GM19240 (cell line): ENCODE data around the gene RND1.
"Not testable (repeated sequence)": the region's sequence is repeated elsewhere in the genome, so short reads cannot be mapped to it uniquely, and the experiment has no call there.

ENCODE experiments used
- DNase-seq: peaks from one replicate; pipeline ENCODE4 v3.0.0; 2011; ENCODE audit warnings: low spot score; ENCODE audit not compliant: insufficient read length

Gene RND1

DNA sequence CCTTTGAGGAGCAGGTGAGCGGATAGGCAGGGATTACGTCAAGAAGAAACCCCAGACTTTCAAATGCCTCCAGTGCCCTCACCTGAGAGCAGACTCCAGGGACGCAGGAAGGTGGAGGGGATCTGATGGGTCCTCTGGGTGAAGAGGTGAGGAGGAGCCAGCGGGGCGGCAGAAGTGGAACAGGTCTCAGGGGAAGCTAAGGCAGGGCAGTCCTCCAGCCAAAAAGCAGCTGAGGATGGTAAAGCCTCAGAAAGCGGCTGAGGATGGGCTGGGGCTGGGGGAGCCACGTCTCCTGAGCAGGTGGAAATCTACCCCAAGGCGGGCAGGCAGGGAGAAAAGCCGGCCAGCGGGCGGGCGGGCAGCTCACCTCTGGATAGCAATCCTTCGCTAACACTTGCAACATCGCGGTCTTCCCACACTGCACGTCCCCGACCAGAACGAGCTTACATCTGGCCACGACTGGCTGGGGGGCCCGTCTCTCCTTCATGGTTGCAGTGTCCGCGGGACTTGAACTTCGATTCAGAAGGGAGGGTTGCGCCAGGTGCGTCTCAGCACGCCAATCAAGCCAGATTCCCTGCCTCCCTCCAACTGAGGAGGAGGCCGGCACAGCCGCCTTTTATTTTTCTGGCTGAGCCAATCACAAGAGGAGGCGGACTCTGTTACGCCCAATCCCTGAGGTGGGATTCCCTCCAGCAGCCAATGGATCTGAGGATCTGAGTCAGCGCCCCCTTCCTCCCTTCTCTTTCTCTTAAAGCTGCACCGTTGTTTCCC, at the start of gene RND1:
TSS of gene RND1 (minus strand) at position 590 of the 771 bp plus-strand sequence. CDS start at position 487, 103 bp downstream.
- peak; percentile 88 for DNase-seq

DNA sequence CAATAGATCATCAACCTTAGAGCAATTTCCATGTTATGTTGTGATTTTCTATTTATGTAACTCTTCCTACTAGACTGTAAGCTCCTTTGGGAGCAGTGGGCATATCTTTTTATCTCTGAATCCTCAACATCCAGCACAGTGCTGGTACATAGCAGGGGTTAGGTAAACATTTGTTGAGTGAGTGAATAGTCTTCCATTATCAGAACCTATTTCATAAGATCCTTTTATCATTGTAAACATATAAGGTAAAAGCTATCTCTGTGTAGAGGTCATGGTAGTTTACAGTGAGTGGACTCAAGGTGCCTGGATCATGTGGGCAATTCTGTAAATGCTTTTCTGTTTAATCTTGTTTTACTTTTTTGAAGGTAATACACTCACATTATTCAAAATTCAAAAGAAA, 44.5 kb upstream of the RND1 start:
- DNase-seq, result no peak

DNA sequence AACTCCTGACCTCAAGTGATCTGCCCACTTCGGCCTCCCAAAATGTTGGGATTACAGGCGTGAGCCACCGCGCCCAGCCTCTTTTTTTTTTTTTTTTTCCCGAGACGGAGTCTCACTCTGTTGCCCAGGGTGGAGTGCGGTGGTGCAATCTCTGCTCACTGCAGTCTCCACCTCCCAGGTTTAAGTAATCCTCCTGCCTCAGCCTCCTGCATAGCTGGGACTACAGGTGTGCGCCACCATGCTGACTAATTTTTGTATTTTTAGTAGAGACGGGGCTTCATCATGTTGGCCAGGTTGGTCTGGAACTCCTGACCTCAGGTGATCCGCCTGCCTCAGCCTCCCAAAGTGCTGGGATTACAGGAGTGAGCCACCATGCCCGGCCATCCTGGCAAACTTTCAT, 44.0 kb upstream of the RND1 start:
- not testable (repeated sequence) for DNase-seq

DNA sequence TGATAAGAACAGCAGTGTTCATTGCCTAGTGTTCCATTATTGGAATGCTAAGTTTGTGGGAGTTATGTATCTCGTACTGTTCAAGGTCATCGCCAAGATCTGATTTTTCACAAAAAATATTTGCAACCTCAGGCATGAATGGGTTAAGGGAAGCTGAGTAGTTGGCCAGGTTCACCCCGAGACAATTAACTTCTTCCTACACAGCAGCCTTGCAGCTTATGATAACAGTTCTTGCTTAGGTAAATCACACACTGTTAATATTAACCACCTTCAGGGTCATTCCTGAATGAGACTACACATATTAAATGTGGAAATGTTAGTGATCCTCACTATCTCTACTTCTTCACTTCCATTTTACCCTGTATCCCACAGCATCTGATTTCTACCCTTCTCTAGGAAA, 41.6 kb upstream of the RND1 start:
- no peak for DNase-seq

DNA sequence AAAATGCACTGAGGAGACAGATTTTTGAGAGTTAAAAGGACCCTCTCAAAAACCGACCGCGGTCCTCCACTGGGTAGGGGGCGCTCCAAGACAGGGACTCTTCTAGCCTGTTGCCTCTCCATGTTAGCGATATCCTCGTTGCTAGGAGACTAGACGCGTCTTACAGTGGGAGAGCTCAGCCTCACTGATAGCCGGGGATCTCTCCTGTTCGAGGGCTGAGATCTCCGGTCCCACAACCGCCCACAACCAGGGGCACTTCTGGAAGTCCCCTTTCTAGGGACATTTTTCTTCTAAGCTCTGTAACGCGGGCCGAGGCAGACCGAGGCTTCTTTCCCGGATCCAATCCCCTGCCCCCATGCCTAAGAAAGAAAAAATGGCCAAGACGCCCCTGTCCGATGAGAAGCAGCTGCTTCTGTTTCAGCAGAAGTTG, 38.3 kb upstream of the RND1 start:
- DNase-seq, result peak; percentile 56

DNA sequence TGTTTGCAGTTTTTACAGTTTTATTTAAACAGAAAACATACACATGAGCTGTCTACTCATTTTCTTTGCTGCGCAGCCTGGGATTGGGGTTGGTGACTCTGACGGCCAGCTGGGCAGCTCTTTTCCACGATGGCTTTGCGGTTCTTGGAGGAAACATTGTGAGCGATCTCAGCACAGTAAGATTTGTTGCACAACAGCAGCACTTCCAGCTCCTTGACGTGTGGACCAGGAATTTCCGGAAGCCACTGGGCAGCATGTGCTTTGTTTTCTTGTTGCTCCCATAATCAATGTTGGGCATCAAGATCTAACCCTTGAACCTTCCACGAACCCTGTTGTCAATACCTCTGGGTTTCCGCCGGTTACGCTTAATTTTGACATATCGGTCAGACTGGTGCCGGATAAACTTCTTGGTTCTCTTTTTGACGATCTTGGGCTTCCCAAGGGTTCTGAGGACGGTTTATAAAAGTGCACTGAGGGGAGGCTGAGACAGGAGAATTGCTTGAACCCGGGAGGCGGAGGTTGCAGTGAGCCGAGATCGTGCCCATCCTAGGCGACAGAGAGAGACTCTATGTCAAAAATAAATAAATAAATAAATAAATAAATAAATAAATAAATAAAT, 37.8 kb upstream of the RND1 start:
- DNase-seq, result no peak

DNA sequence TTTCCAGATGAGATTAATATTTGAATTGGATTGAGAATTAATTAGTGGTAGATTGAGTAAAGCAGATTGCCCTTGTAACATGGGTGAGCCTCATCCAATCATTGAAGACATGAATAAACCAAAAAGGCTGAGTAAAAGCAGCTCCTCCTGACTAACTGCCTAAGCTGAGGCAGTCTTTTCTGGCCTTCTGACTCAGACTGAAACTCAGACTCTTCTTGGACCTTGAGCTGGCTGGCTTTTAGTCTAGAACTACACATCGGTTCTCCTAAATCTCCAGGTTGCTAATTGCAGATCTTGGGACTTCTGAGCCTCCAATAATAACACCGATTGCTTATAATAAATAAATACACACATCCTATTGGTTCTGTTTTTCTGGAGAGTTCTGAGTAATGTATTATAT, 35.6 kb upstream of the RND1 start:
- DNase-seq, result peak; percentile 36

DNA sequence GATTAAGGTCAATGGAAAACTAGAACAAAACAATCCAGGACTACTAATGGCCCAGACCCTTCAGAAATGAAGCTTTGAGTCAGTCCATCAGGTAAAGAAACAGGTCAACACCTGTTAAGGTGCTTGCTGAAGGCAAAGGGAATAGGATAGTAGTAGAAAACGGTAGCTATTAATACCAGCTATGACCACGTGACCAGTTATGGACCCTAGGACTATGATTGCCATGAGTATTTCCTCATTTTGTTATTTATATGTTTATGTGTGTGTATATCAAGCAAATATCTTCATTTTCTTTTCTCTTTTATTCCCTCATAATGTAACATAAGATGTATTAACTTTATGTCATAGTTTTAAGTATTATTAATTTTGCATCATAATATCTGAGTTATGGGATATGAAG, 34.0 kb upstream of the RND1 start:
- no peak for DNase-seq

DNA sequence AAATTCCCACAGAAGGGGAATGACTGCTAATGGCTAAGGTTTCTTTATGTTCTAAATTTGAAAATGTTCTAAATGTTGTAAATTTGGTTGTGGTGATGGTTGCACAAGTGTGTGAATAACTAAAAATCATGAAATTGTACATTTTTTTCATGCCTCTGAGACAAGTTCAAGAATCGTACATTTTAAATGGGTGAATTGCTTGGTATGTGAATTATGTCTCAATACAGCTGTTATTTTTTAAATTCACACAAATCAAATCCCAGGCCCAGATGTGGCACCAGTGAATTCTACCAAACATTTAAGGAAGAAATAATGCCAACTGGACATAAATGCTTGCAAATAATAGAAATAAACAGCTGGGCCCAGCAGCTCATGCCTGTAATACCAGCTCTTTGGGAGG, 28.6 kb upstream of the RND1 start:
- no peak for DNase-seq

DNA sequence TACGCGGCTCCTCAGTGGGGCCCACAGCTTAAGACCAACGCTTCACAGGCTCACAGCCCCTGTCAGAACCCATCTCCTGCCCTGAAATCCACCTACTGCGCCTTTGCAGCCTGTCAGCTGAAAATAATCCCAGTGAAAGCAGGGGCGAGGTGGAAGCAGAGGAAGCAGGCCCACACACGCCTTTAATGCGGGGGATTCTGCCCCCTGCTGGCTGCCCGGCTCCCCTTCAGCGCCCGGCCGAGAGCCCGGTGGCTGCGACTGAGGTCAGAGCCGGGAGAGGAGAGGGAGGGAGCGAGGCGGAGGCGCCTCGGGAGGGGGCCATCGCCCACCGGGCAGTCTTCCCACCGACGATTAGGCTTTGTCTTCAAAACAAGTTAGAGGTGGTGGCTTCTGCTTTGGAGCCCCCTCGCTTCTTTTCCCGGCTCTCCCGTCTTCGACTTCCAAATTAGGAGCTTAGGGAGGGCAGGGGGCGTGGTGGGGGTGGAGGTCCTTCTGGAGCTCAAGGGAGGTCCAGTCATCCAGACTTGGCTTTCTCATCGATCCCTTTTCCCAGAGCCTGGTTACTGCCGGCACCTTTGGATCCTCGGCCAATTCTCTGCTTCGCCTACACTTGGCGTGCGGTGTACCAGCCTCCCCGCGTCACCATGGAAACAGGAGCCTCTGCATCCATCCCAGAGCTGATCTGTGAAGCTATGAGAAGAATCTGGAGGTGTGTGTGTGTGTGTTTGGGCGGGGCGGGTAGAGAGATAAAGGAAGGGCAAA, 25.2 kb upstream of the RND1 start:
- DNase-seq, result peak; percentile 48

DNA sequence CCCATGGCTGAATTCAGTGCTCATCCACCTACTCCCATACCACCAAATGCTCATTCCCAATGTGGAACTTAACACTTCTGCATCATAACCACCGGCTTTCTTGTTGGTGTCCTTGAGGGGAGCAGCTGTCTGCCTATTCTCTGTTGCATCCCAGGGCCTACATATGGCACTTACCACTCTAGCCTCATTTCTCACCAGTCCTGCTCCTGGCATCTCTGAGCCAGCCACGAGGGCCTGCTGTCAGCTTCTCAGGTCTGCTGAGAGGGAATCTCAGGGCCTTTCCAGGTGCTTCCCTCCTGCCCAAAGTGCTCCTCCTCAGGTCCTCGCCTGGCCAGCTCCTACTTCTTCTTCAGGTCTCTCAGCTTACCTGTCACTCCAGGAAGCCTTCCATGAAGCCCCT, 24.0 kb upstream of the RND1 start:
- DNase-seq, result no peak

DNA sequence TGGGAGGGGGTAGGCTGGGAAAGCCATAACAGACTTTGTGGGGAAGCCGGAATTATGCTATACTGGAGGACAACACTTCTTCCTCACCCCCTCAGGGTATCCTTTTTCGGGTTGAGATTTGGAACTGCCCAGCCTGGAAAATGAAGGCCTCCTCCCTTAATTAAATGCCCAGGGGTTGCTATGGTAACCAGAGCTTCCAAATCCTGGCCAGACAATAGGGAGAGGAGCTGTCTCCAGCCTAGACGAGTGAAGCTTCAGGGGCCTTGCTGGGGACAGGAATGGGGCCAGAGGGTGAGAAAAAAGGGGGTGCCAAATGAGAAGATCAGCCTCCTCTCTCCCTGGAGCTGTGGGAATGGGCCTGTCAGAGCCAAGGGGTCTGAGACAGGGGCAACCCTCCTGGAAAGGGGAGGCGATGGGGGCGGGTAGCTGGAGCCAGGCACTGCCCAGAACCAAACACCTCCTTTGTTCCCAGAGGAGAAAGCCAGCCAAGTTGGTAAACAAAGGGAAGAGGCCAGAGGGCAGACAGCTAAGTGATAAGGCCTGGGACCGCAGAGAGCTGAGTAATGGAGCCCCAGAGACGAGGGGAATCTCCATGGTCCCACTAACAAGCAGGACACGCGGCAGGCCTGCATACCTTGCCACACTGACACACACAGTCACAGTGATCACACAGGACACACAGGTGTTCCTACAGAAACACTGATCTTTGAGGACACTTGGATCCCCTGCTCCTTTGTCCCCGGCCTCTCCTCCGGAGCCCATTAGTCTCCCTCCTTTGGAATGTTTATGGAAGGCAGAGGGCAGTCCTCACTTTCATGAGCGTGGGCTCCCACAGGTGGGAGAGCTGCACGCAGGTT, 17.9 kb upstream of the RND1 start:
- no peak for DNase-seq

DNA sequence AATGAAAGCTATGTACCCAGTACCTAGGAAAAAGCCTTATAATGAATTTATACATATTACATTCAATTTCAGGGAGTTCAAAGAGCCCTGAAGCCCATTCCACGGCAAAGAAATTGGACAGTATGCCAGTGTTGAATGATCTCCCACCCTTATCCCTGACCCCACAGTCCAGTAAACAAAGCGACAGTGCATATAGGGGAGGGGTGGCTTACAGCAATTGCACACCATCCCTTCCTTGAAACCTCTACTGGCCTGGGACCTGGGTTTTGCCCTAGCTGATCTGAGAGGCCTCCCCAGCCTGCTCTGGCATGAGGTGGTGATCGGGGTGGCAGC, 17.3 kb upstream of the RND1 start:
- DNase-seq, result no peak

DNA sequence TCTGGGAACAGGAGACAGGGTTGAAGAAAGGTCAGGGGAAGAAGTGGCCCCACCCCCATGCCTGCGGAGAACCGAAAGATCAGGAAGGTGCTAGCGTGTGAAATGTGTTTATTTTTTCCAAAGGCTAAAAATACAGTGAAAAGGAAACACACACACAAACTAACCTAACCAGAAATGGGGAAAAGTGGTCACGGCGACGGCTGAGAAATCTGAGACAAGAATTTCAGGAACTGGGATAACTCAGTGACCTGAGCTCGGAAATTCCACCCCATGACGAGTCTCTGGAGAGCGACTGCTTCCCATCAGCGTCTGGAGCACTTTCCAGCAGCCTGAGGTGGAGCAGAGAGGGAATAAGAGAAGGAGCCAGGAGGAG, 16.6 kb upstream of the RND1 start:
- no peak for DNase-seq

DNA sequence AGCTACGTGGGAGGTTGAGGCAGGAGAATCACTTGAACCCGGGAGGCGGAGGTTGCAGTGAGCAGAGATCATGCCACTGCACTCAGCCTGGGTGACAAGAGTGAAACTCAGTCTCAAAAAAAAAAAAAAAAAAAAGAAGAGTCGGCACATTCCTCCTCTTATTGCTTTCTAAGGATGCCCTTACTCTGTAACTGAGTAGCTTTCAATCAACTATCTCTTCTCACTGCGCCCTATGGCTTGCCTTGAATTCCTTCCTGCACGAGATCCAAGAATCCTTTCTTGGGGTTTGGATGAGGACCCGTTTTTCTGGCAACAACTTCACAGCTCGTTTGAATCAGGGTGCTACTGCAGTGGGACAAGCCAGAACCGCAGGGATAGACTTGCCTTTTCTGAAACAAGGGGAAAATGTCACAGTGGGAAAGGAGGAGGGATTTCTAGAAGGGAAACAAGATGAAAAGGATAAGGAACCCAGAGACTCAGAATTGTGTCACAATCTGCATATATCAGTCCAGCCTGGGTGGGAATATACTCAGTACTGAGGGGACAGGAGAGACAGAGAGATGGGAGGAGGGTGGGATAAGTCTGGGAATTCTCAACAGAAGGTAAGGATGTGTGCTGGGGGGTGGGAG, 16.1 kb upstream of the RND1 start:
- no peak for DNase-seq

DNA sequence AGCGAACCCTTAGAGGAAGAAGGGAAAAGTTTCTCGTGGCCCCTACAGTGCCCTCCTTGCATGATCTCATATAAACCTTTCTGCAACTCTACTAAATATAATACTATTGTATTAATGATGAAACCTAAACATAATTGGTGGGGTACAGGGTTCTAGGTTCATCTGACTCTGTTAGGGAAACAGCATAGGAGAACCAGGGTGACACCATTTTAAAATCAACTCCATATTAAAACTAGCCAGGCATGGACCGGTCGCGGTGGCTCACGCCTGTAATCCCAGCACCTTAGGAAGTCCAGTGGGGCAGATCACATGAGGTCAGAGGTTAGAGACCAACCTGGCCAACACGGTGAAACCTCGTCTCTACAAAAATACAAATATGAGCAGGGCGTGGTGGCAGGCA, 15.0 kb upstream of the RND1 start:
- no peak for DNase-seq

DNA sequence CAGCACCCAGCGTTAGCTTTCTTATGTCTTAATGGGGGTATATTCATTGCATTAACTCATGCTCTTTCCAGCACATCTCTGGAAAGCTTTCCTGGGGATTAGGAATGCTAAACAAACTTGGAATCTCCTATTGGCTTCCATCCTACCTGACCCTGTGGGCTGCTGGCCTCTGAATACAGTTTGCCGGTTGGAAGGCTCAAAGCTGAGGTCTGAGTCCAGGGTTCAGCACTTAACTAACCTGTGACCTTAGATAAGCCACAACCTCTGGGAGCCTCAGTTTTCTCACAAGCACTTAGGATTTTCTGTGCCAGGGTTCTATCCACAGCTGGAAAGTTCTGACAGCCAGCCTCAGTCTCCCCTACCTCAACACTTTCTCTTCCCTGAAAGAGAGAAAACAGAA, 12.9 kb upstream of the RND1 start:
- no peak for DNase-seq

DNA sequence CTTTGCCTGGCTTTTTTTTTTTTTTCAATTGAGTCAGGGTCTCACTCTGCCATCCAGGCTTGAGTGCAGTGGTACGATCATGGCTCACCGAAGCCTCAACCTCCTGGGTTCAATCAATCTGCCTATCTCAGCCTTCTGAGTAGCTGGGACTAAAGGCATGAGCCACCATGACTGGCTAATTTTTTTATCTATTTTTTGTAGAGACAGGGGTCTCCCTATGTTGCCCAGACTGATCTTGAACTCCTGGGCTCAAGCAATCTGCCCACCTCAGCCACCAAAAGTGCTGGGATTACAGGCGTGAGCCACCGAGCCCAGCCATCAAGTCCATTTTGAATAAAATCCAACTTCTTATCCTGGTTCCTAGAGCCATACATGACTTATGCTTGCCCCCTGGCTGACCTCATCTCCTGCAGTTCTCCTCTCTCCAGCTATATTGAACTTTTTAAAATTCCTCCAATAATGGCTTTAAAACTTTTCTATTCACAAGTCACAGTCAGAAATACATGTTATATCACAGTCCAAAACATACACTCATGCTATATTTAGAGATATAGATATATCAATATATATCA, 10.4 kb upstream of the RND1 start:
- no peak for DNase-seq

DNA sequence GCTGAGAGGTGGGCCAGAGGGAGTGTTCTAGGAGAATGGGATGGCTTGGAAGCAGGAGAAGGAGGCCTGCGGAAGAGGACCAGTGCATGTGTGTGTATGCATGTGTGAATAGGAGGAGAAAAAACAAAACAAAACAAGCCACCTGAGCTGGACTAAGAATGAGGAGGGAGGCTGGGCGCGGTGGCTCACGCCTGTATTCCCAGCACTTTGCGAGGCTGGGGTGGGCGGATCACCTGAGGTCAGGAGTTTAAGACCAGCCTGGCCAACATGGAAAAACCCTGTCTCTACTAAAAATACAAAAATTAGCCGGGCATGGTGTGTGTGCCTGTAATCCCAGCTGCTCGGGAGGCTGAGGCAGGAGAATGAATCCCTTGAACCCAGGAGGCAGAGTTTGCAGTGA, 7.9 kb upstream of the RND1 start:
- DNase-seq, result not testable (repeated sequence)

DNA sequence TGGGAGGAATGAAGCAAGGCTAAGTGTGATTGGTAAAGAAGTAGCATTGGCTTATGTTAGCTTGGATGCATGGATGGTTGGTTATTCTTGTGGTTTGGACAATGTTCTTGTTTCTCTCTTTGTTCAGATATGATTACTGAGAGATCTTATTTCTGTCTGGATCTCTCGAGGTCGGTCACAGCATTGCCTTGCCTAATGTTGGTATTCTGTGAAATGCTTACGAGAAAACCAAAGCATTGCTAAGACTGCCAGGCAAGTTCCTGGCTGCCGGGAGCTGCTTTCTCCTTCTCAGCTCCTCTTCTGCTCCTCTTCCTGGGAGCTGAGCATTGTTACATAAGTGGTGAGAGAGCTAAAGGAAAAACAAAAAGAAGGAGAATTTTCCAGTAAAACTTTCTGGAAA, 7.4 kb upstream of the RND1 start:
- DNase-seq, result no peak

DNA sequence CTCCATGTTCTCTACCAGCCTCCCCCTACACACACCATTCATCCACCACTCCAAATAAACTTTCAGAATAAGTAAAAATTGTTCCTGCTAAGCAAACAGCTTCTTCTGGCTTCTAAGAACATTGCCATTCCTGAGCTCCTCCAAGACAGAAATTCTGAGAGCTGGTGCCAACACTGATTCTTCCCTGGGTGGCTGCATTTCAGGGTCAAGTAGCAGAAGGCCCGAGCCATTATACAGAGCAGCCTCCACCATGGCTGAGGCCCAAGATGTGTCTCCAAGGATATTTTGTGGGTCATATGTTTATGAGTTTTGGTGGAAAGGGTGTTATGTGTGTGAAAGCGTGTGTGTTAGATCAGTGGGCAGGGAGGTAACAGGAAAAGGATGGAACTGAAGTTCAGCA, 3.5 kb upstream of the RND1 start:
- no peak for DNase-seq
